ENCODE data around the gene DIAPH2.

Gene DIAPH2

GRCh38 chrX:97633798-97634197 lies 949.2 kb downstream of the DIAPH2 start:
- H3K9me3 ChIP-seq (ENCODE audit: control insufficient read depth, insufficient read depth, low read length) = no peaks in the 10 kb centered on the region
- no peak overlapping the region for H3K27ac ChIP-seq (ENCODE audit: low read depth, low read length)
- no peak for TF ChIP-seq EZH2phosphoT487 (IDR thresholded peaks at IDR 0.05; ENCODE audit: borderline replicate concordance, low read length)
- TF ChIP-seq CTCF (IDR thresholded peaks at IDR 0.05; ENCODE audit: low read depth, low read length, poor library complexity, severe bottlenecking) = no peak
- no peaks in the 10 kb centered on the region for H3F3A ChIP-seq (ENCODE audit: control insufficient read depth, insufficient read depth)
- no peaks in the 10 kb centered on the region for H3K79me2 ChIP-seq (ENCODE audit: control insufficient read depth, low read length)
- no peaks in the 10 kb centered on the region for H4K20me1 ChIP-seq (ENCODE audit: control insufficient read depth, insufficient read depth, low read depth, low read length)
- H3K36me3 ChIP-seq (ENCODE audit: control insufficient read depth, low read length) = no peaks in the 10 kb centered on the region
- H3K9me2 ChIP-seq (replicated peaks; ENCODE audit: control insufficient read depth, low read length) = no peaks in the 10 kb centered on the region
- H3K4me2 ChIP-seq (ENCODE audit: low read length) = no peak overlapping the region
- no peaks in the 10 kb centered on the region for H3K27me3 ChIP-seq (ENCODE audit: control insufficient read depth, low read length)
- no peak overlapping the region for H3K4me3 ChIP-seq (ENCODE audit: low read length)
- no peaks in the 10 kb centered on the region for H3K4me1 ChIP-seq (ENCODE audit: control insufficient read depth, low read length)

GRCh38 chrX:97636473-97637140 lies 952.0 kb downstream of the DIAPH2 start:
- H3K9me2 ChIP-seq (replicated peaks; ENCODE audit: control insufficient read depth, low read length) = no peaks in the 10 kb centered on the region
- H3K4me1 ChIP-seq (ENCODE audit: control insufficient read depth, low read length) = no peaks in the 10 kb centered on the region
- H3K9me3 ChIP-seq (ENCODE audit: control insufficient read depth, insufficient read depth, low read length) = no peaks in the 10 kb centered on the region
- H3K4me3 ChIP-seq (ENCODE audit: low read length) = no peak overlapping the region
- H3K4me2 ChIP-seq (ENCODE audit: low read length) = no peak overlapping the region
- no peaks in the 10 kb centered on the region for H3K36me3 ChIP-seq (ENCODE audit: control insufficient read depth, low read length)
- no peaks in the 10 kb centered on the region for H4K20me1 ChIP-seq (ENCODE audit: control insufficient read depth, insufficient read depth, low read depth, low read length)
- no peaks in the 10 kb centered on the region for H3K27me3 ChIP-seq (ENCODE audit: control insufficient read depth, low read length)
- no peaks in the 10 kb centered on the region for H3F3A ChIP-seq (ENCODE audit: control insufficient read depth, insufficient read depth)
- no peaks in the 10 kb centered on the region for H3K79me2 ChIP-seq (ENCODE audit: control insufficient read depth, low read length)
- H3K27ac ChIP-seq (ENCODE audit: low read depth, low read length) = no peak overlapping the region
- TF ChIP-seq CTCF (IDR thresholded peaks at IDR 0.05; ENCODE audit: low read depth, low read length, poor library complexity, severe bottlenecking) (no peak), EZH2phosphoT487 (IDR thresholded peaks at IDR 0.05; ENCODE audit: borderline replicate concordance, low read length) (no peak)

- H3K27ac ChIP-seq (ENCODE audit: low read depth, low read length) = no peak overlapping the region
- H3F3A ChIP-seq (ENCODE audit: control insufficient read depth, insufficient read depth) = no peaks in the 10 kb centered on the region
- H3K4me1 ChIP-seq (ENCODE audit: control insufficient read depth, low read length) = no peaks in the 10 kb centered on the region
- H3K9me2 ChIP-seq (replicated peaks; ENCODE audit: control insufficient read depth, low read length) = no peaks in the 10 kb centered on the region
- H3K79me2 ChIP-seq (ENCODE audit: control insufficient read depth, low read length) = no peaks in the 10 kb centered on the region
- no peaks in the 10 kb centered on the region for H3K9me3 ChIP-seq (ENCODE audit: control insufficient read depth, insufficient read depth, low read length)
- no peak overlapping the region for H3K4me2 ChIP-seq (ENCODE audit: low read length)
- H3K4me3 ChIP-seq (ENCODE audit: low read length) = no peak overlapping the region
- H3K36me3 ChIP-seq (ENCODE audit: control insufficient read depth, low read length) = no peaks in the 10 kb centered on the region
- H4K20me1 ChIP-seq (ENCODE audit: control insufficient read depth, insufficient read depth, low read depth, low read length) = no peaks in the 10 kb centered on the region
- no peaks in the 10 kb centered on the region for H3K27me3 ChIP-seq (ENCODE audit: control insufficient read depth, low read length)
- TF ChIP-seq CTCF (IDR thresholded peaks at IDR 0.05; ENCODE audit: low read depth, low read length, poor library complexity, severe bottlenecking) (no peak), EZH2phosphoT487 (IDR thresholded peaks at IDR 0.05; ENCODE audit: borderline replicate concordance, low read length) (no peak)
These were observed 952.6 kb downstream of the DIAPH2 start for GRCh38 chrX:97637289-97637688.

Measured in DOHH2 (cell line).